HG03159 (cell line): ENCODE measurements around the gene CACNA1C.

ENCODE experiments used
- ATAC-seq: cut with Tn5 transposase; IDR thresholded peaks from one replicate; pipeline ENCODE4 v1.9.1; 2021; ENCODE audit warnings: mild to moderate bottlenecking, moderate library complexity; ENCODE audit not compliant: unreplicated experiment

The CACNA1C gene

DNA sequence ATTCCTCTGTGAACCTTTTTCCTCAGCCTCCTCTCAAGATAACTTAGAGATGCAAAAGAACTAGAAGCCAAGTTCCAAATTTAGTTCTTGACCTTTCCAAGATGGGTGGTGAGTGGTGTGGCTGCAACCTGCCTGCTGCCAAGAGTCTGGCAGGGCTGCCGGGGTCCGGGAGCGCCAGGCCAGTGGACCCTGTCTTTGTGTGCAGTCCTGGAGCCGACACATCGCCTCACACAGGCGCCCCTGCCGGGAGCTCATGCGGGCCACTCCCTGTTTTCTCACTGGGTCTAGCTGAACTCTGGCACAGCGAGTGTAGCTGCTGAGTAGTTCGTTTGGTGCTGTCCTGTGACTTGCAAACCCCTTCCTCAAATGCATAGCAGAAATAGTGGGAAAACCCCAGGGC lies 84.9 kb downstream of the CACNA1C start:
- ATAC-seq, result no peak

DNA sequence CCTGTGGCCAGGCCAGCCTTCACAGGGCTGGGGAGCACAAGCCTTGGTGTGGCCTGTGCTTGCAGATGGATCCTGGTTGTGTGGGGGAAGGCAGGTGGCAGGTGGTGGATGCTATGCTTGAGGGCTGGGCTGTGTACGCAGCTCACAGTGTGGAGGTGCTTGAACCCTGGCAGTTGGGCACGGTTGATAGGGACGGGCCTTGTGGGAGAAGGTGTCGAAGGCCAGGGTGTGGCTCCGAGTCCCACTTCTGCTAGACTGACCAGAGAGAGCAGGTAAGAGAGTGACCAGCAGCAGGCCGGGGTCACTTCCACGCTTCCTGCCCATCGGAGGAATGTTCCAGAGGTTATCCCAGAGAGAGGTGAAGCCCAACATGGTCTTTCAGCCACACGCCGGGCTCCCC lies 85.5 kb downstream of the CACNA1C start:
- no peak for ATAC-seq

DNA sequence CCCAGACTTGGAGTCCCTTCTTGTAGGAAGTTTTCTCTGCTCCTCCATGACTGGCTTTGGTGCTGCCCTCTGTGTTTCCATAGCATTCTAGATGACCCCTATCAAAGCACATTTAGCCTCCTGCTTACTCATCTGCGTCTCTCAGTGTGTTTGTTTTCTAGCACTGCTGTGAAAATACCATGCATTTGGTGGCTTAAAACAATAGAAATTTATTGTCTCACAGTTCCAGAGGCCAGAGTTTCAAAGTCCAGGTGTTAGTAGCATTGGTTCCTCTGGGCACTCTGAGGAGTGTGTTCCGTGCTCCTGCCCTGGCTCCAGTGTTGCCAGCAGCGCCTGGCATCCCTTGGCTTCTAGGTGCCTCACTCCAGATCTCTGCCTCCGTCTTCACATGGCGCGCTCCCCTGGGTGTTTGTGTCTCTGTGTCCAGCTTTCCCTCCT lies 86.1 kb downstream of the CACNA1C start:
- no peak for ATAC-seq

DNA sequence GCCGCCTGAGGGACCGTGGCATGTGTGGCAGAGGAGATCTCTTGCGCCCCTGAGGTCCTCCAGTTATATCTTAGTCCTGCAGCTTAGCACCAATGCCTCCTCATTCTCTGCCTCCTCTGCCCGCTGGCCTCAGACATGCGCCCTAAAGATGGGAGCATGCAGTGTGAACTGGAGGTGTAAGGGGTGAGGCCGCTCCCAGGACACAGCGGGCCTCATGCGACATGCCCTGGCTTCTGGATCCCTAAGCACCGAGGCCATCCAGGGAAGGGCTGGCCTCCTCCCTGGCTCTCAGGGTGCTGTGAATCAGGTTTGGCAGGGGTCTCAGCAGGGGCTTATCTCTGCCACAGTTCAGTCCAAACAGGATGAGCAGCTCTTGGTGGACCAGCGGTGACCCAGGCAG lies 86.9 kb downstream of the CACNA1C start:
- ATAC-seq, result no peak

DNA sequence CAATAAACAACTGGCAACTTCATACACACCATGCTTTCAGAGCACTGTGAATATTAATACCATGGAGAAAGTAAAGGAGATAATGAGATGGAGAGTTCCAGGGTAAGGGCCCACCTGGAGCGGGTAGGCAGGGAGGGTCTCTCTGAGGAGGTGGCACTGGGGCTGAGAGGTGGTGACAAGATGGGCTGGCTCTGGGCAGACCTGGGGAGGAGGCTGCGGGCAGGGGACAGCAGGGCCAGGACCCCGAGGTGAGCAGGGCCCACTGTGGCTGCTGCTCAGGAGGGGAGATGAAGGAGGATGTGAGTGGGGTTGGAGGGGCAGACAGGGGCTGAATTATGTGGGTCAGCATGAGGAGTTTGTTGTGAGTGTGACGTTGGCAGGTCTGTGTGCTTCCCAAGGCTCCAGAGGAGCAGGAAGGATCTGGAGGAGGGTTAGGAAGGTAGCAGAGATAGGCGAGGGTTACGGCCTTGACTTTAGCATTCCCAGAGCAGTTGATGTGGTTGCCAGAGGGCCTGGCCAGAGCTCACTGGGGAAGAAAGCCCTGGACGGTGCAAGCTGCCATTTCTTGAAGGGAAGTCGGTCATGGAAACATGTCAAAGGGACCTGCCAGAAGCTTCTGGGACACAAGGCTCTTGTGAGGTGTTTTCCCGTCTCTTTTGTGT lies 88.2 kb downstream of the CACNA1C start:
- no peak for ATAC-seq

DNA sequence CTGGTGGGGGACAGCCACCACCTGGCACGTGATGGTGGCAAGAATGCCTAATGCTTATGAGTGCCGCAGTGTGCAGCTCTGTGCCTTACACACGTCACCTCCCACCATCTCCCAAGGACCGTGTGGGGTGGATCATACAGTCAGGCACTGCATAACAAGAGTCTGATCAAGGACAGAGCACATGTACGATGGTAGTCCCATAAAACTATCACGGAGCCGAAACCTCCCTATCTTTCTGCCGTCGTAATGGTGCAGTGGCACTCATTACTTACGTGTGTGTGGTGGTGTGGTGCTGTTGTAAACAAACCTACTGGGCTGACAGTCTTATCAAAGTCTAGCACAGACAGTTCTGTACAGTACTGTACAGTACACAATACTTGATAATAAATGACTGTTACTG lies 89.3 kb downstream of the CACNA1C start:
- ATAC-seq, result no peak

DNA sequence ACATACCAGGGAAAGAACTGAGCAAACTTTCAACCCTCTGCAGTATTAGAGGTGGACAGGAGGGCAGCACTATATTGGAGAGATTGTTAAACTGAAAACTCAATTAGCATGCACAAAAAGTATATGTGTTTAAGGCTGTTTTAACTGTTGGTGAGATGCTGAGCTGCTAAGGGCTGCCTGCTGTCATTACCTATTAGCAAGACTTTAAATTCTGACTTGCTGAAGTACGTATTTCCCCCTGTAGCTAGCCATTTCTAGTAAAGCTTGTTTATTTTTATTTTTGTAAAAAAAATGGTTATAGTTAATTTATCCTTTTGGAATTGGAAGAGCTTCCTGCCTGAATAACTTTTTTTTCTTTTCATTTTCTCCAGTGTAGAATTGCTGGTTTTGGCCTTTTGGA lies 92.2 kb downstream of the CACNA1C start:
- no peak for ATAC-seq

DNA sequence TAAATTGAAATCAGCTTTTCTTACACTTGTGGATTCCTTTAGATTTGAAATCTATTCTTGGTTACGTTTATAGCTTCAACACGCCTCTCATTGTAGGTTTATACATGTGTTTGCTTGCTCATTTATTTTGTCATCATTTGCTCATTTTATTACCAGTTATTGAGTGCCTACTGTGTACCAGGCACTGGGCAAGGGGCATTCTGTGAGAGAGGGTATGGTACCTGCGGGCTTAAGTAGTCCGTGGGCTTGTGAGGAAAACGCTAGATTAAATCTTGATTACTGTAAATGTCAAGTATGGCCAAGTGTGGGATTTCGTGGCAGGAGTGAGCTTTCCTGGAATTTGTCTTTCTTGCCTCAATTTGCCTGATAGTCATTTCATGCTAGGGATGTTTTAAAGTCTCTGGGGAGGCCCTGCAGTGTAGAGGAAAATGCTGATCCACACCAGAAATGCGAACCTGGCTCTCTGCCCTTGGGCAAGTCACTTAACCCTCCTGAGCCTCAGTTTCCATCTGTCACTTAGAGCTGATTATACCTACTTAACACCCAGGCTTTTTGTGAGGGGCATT lies 92.7 kb downstream of the CACNA1C start:
- no peak for ATAC-seq

DNA sequence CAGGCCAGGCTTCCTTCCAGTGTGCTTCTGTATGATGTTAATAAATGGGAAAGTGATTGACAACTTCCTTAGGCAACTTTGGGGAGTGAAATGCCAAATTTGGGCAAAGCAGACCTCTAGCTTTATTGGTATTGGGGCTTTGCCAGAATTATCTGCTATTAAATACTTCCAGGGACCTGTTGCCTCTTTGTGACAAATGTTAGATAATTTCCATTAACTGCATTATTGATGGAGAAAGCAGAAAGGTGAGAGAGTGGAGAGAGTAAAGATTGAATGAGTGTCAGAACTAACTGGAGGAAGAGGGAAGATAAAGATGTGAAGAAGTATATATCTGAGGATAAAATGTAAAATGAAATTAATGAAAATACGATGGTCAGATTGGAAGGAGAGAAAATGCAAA lies 94.5 kb downstream of the CACNA1C start:
- ATAC-seq, result no peak

DNA sequence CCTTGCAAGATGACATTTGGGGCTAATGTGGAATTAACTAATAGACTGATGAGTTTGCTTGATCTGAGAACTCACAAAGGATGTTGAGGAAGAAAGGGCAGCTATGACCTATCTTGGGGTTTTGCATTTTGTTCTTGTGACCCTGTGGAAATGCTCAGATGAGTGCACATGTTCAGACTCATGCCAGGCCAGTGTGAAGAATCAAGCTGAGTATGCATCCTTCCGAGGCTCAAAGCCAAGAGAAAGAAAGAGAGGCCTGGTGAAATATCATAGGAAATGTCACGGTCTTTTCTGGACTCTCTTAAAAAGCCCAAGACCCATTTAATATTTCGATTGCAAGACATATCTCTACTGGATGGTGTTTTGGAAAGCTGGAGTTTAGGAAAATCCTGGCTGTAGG lies 96.3 kb downstream of the CACNA1C start:
- no peak for ATAC-seq

DNA sequence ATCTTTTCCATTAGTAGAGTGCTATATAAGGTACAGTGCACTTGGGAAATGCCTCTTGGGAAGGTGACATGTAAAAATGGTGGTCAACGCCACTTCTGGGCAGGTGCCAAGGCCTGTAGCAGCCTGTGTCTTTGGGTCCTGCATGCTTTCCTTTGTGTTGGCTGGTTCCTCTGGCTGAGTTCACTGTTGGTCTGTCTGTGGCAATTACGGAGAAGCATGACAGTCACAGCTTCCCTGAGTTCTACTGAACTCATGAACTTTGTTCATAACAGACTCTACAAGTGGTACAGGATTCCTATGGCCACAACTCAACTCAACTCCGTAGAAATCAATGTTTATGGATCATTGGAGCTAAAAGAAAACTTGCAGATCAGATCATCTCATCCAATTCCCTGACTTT lies 98.0 kb downstream of the CACNA1C start:
- no peak for ATAC-seq

DNA sequence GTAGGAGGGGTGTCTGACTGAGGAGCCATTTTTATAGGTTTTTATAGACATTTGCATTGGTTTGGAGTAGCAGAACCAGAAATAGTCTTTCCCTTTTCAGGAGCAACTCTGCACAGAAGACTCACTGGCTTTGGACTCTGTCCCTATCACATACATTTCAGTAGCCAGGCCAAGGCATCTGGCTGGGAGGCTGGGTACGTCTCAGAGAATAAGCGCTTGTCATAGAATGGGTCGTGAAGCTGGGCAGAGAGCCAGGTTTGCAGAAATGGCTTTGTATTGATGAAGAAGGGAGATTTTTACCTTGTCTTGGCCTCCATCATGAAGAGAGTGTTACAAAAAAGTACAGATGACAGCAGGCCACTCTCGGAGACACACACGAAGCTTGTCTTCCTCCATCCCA lies 98.6 kb downstream of the CACNA1C start:
- no peak for ATAC-seq

DNA sequence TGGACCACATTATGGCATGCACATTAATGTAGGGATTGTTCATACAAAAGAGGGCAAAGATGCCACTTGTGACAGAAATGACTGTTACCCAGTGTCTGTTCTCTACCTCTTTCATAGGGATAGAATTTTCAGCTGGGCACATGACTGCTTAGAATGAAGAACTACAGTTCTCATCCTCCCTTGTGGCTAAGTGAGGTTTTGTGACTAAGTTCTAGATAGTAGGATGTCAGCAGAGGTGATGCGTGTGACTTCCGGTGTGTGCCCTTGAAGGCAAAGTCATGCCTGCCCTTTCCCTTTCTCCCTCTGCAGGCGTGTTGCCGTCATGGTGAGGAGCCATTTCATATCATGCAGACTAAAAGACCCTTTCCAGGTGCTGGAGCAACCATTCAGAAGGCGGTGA lies 99.3 kb downstream of the CACNA1C start:
- ATAC-seq, result no peak

DNA sequence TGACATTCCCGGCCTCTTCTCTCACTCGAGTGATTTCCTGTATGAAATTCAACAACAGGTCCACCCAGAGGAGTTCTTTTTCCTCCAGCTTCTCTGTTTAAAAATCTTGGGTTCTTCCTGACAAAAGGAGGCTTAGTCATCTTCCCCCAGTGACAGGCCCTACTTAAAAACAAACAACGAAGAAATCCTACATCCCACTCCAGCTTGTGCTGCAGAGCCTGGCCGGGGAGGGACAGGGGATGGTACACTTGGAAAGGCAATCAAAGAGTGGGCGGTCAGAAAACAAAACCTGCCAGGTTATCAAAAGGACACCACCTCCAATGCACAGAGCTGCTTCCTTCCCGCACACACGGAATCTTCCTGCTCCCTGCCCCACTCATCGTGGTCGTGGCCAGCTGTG lies 101.3 kb downstream of the CACNA1C start:
- ATAC-seq, result no peak

DNA sequence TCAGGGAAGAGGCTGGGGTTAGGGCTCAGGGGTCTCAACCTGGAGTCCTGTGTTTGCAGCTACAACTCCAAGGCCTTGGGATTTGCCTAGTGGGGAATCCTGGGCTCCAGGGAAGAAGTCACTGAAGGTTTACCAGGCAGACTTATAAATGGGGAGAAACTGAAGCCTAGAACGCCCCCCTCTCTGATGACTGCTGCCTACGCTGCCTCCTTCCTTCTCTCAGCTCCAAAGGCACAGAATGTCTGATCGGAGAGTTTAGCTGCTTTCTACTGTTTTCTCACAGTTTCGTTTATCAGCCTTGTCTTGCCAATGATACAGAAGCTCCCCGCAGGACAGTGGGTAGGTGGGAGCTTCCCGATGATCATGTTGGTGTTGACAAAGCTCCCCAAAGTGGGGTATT lies 101.7 kb downstream of the CACNA1C start:
- no peak for ATAC-seq

DNA sequence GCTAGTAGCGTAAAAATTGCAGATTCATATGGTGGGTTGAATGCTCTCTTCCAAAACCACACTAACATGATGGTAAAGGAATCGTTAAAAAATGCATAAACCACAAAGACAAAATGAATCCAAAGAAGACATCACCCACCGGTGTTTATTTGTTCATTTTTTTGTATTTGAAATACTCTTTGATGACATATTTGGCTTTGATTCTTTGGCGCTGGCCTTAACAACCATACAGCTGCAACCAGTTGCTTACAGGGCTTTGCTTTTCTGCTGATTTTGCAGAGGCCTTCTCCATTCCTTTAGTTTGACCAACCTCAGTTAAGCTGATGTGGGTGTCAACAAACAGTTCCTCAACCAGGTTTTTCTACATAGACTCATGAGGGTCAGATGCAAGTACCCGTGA lies 103.5 kb downstream of the CACNA1C start:
- ATAC-seq, result no peak

DNA sequence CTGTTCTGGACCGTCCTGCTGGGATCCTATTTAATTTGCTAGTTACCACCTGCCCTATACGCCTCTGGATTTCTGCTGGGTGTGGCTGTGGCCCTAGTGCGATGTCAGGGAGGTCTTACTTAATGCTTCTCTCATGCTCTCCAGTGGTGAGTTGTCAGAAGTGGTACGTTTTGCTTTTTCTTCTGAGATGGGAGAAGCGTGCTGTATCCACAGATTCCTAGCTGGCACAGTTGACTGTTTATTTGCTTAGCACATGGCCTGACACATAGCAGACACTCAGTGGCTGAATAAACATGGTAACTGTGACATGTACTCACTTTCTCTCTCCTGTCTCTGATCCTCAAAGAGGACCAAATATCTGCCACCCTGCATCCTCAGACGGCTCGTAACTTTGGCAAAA lies 107.3 kb downstream of the CACNA1C start:
- no peak for ATAC-seq

DNA sequence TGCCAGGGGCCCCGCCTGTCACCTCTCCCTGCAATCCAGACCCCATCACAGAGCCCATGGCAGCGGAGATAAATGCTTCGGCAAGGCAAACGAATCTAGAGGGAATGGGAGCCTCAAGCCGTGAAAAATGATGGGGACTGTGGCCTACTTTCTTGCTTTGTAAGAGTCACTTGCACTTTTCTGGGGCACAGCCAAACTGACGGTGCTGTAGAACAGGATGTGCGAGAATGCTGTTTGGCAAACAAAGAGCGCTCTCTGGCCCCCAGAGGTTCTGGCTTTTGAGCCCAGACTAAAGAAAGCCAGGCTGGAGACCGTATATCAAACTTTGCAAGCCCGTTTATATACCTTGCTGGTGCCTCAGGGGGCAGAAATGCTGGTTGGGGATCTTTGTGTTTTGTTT lies 108.7 kb downstream of the CACNA1C start:
- no peak for ATAC-seq

DNA sequence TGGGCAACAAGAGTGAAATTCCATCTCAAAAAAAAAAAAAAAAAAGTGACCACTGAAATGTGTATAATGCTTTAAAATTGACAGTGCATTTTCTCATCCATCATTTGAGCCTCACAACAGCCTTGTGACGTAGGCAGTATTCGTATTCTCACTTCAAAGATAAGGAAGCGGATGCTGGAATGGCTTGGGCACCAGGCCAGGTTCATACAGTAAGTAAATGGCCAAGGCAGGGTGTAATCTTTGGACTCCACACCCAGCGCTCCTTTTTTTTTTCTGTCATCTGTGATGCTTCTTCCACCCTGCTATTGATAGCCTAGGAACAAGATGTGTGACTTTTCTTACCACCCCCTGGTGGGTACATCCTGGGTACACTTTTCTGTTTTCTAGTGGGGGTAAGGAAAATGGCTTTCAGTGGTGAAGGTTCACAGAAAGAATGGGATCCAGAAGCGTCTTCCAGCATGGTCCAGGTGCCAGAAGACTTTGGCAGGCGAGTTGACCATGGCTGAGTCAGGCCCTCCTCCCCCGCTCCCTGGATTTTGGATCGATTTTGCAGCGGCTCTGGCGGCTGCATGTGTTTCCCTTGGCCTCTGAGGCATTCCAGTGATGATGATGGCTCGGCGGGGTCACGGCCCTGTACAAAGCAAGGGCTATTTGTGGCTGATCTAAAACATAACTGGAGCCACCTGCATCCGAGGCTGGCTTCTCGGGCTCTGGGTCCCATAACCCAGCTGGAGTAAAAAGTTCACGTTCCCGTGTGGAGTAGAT lies 110.6 kb downstream of the CACNA1C start:
- no peak for ATAC-seq

DNA sequence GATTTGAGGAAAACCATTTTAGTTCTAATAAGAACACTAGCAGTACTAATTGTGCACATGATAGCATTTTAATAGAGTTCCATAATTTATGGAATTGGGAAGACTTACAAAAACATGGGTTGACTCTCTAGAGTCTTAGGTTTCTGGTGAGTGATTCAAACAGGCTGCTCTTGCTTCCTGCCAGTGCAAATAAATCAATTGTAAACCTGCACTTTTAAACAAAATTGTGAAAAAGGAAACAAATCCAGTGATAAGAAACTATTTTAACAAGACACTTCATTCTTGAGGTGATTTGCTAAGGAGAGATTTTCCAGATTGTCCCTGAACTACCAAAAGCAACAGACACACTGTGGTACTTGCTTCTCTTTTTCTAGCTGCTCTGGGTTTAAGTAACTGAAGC lies 112.2 kb downstream of the CACNA1C start:
- ATAC-seq, result no peak

DNA sequence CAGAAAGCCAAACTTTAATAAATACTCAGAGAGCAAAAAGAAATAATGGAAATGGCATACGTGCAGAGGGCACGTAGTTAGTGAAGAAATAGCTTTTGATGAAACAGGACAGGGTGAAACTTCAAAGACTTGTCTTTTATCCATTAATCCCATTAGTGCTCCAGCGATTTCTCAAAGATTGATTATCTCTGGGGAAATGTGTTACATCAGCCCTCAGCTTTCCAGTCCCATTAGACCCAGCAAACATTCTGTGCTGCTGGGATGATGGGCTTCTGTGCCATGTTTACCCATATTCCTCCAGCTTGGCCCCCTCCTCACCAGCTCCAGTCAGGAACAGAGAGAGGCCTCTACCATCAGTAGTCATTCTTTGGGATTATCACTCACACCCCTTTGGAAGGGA lies 113.1 kb downstream of the CACNA1C start:
- ATAC-seq, result no peak

DNA sequence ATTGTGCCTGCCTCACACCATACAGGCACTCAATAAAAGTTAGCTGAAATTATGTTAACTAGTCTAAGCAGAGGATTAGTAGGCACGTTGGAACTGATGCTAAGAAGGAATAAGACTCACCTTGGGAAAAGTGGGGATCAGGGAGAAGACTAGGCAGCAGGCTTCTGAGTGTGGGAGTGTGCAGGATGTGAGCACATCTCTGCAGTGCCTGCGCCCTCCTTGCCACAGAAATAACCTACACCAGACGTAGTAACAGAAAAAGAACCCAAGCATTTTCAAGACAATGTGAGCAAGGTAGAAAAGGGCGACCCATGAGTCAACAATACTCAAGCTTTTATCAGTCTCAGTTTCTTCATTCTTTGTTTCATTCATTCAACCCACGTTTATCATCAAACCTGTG lies 113.9 kb downstream of the CACNA1C start:
- ATAC-seq, result no peak
